Measurements from ENCODE around the gene PMEPA1.

PMEPA1 gene

GRCh38 chr20:57670288-57671071, 39.3 kb downstream of the PMEPA1 start:
- no peak for DNase-seq (ENCODE audit: low read depth, low spot score)
- Histone ChIP-seq H3K4me1 (ENCODE audit: insufficient read depth, insufficient read length) (peaks cover 17% of the 10 kb centered on the region), H3K36me3 (ENCODE audit: insufficient read depth, insufficient read length, low read length) (peaks cover 35% of the 10 kb centered on the region), H3K9me3 (ENCODE audit: insufficient read depth, low read length) (no peaks in the 10 kb centered on the region), H3K4me3 (ENCODE audit: insufficient read length, low read depth) (no peak overlapping the region), H3K9ac (ENCODE audit: insufficient read length, low read depth) (no peak overlapping the region), H3K27me3 (ENCODE audit: insufficient read depth, insufficient read length) (no peaks in the 10 kb centered on the region)
- TF ChIP-seq SUZ12 (IDR thresholded peaks at IDR 0.05; ENCODE audit: extremely low read depth, insufficient read depth, insufficient read length) (no peak), YY1 (IDR thresholded peaks at IDR 0.05; ENCODE audit: insufficient read depth, insufficient read length) (no peak), ZNF274 (IDR thresholded peaks at IDR 0.05; ENCODE audit: low read depth, low read length) (no peak)

- H3K27me3 ChIP-seq (ENCODE audit: insufficient read depth, insufficient read length): no peaks in the 10 kb centered on the region
- H3K36me3 ChIP-seq (ENCODE audit: insufficient read depth, insufficient read length, low read length): peaks cover 40% of the 10 kb centered on the region
- H3K4me1 ChIP-seq (ENCODE audit: insufficient read depth, insufficient read length): peaks cover 15% of the 10 kb centered on the region
- H3K9me3 ChIP-seq (ENCODE audit: insufficient read depth, low read length): no peaks in the 10 kb centered on the region
- no peak overlapping the region for H3K4me3 ChIP-seq (ENCODE audit: insufficient read length, low read depth)
- H3K9ac ChIP-seq (ENCODE audit: insufficient read length, low read depth): no peak overlapping the region
- TF ChIP-seq YY1 (IDR thresholded peaks at IDR 0.05; ENCODE audit: insufficient read depth, insufficient read length): no peak
- no peak for TF ChIP-seq ZNF274 (IDR thresholded peaks at IDR 0.05; ENCODE audit: low read depth, low read length)
- TF ChIP-seq SUZ12 (IDR thresholded peaks at IDR 0.05; ENCODE audit: extremely low read depth, insufficient read depth, insufficient read length): no peak
- no peak for DNase-seq (ENCODE audit: low read depth, low spot score)
Observed at GRCh38 chr20:57669632-57670031, 40.2 kb downstream of the PMEPA1 start.

- Histone ChIP-seq H3K27me3 (ENCODE audit: insufficient read depth, insufficient read length) (no peaks in the 10 kb centered on the region), H3K36me3 (ENCODE audit: insufficient read depth, insufficient read length, low read length) (peaks cover 41% of the 10 kb centered on the region), H3K4me1 (ENCODE audit: insufficient read depth, insufficient read length) (peaks cover 15% of the 10 kb centered on the region), H3K4me3 (ENCODE audit: insufficient read length, low read depth) (no peak overlapping the region), H3K9me3 (ENCODE audit: insufficient read depth, low read length) (no peaks in the 10 kb centered on the region), H3K9ac (ENCODE audit: insufficient read length, low read depth) (no peak overlapping the region)
- TF ChIP-seq YY1 (IDR thresholded peaks at IDR 0.05; ENCODE audit: insufficient read depth, insufficient read length) (no peak), ZNF274 (IDR thresholded peaks at IDR 0.05; ENCODE audit: low read depth, low read length) (no peak), SUZ12 (IDR thresholded peaks at IDR 0.05; ENCODE audit: extremely low read depth, insufficient read depth, insufficient read length) (no peak)
- DNase-seq (ENCODE audit: low read depth, low spot score): no peak
Observed at GRCh38 chr20:57667924-57668782, 41.7 kb downstream of the PMEPA1 start.

GRCh38 chr20:57667388-57667787, 42.4 kb downstream of the PMEPA1 start:
- Histone ChIP-seq H3K9ac (ENCODE audit: insufficient read length, low read depth) (no peak overlapping the region), H3K27me3 (ENCODE audit: insufficient read depth, insufficient read length) (no peaks in the 10 kb centered on the region), H3K4me3 (ENCODE audit: insufficient read length, low read depth) (no peak overlapping the region), H3K36me3 (ENCODE audit: insufficient read depth, insufficient read length, low read length) (peaks cover 37% of the 10 kb centered on the region), H3K4me1 (ENCODE audit: insufficient read depth, insufficient read length) (peaks cover 15% of the 10 kb centered on the region), H3K9me3 (ENCODE audit: insufficient read depth, low read length) (no peaks in the 10 kb centered on the region)
- TF ChIP-seq YY1 (IDR thresholded peaks at IDR 0.05; ENCODE audit: insufficient read depth, insufficient read length) (no peak), ZNF274 (IDR thresholded peaks at IDR 0.05; ENCODE audit: low read depth, low read length) (no peak), SUZ12 (IDR thresholded peaks at IDR 0.05; ENCODE audit: extremely low read depth, insufficient read depth, insufficient read length) (no peak)
- DNase-seq (ENCODE audit: low read depth, low spot score): no peak

- H3K27me3 ChIP-seq (ENCODE audit: insufficient read depth, insufficient read length): no peaks in the 10 kb centered on the region
- H3K9me3 ChIP-seq (ENCODE audit: insufficient read depth, low read length): no peaks in the 10 kb centered on the region
- H3K36me3 ChIP-seq (ENCODE audit: insufficient read depth, insufficient read length, low read length): peaks cover 38% of the 10 kb centered on the region
- no peak for DNase-seq (ENCODE audit: low read depth, low spot score)
- TF ChIP-seq YY1 (IDR thresholded peaks at IDR 0.05; ENCODE audit: insufficient read depth, insufficient read length) (no peak), ZNF274 (IDR thresholded peaks at IDR 0.05; ENCODE audit: low read depth, low read length) (no peak), SUZ12 (IDR thresholded peaks at IDR 0.05; ENCODE audit: extremely low read depth, insufficient read depth, insufficient read length) (no peak)
- no peak overlapping the region for H3K9ac ChIP-seq (ENCODE audit: insufficient read length, low read depth)
- H3K4me1 ChIP-seq (ENCODE audit: insufficient read depth, insufficient read length): peaks cover 20% of the 10 kb centered on the region
- H3K4me3 ChIP-seq (ENCODE audit: insufficient read length, low read depth): no peak overlapping the region
Observed at GRCh38 chr20:57666834-57667157, 43.0 kb downstream of the PMEPA1 start.

DNA sequence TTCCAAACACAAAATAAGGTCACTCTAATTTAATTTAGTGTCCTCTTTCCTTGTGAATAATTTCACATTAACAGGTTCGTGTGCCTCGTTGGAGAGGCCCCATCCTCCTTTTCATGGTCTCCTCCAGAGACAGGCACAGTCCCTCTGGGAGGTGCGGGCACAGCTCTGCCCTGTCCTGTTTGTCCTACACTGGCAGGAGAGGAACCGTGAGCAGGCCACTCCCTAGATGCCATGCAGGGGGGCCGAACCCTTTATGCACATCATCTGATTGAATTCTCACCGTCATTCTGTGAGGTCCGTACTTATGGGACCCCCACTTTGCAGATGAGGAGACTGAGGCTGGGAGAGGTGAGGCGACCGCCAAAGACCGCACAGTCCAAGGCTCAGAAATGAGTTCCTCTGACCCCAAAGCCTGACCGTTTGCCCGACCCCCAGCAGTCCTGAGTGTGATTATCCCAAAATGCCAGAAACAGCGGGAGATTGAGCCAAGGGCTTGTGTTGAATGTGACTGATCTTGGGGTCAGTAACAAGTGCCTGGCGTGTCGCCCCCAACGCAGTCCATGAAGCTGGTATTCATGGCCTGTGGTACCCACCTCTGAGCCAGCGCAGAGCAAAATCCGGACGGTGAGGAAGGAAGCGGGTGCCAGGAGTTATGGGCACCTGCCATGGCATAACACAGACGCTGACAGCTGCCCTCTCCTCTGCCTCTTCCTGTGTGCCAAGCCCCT, 43.5 kb downstream of the PMEPA1 start:
- Histone ChIP-seq H3K9me3 (ENCODE audit: insufficient read depth, low read length) (no peaks in the 10 kb centered on the region), H3K4me1 (ENCODE audit: insufficient read depth, insufficient read length) (peaks cover 22% of the 10 kb centered on the region), H3K27me3 (ENCODE audit: insufficient read depth, insufficient read length) (no peaks in the 10 kb centered on the region), H3K9ac (ENCODE audit: insufficient read length, low read depth) (no peak overlapping the region), H3K4me3 (ENCODE audit: insufficient read length, low read depth) (no peak overlapping the region), H3K36me3 (ENCODE audit: insufficient read depth, insufficient read length, low read length) (peaks cover 40% of the 10 kb centered on the region)
- no peak for TF ChIP-seq YY1 (IDR thresholded peaks at IDR 0.05; ENCODE audit: insufficient read depth, insufficient read length)
- no peak for TF ChIP-seq SUZ12 (IDR thresholded peaks at IDR 0.05; ENCODE audit: extremely low read depth, insufficient read depth, insufficient read length)
- DNase-seq (ENCODE audit: low read depth, low spot score): no peak

DNA sequence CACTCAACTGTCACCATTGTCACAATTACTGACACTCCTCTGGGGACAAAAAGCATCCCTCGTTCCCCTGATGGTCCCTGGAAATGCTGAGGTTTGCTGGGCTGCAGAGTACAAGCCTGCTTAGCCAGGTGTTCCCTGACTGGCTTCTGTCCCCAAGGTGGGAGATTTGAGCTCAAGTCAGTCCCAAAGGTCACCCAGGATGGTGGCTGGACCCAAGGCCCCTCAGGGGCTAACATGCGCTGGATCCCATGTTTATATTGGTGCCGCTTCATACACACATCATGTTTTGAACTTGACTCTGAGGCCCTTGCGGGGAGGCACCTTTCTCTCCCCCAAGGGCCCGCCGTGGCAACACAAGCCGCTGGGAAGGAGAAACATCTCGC, 44.2 kb downstream of the PMEPA1 start:
- Histone ChIP-seq H3K27me3 (ENCODE audit: insufficient read depth, insufficient read length) (no peaks in the 10 kb centered on the region), H3K4me1 (ENCODE audit: insufficient read depth, insufficient read length) (peaks cover 22% of the 10 kb centered on the region), H3K4me3 (ENCODE audit: insufficient read length, low read depth) (no peak overlapping the region), H3K9me3 (ENCODE audit: insufficient read depth, low read length) (no peaks in the 10 kb centered on the region), H3K36me3 (ENCODE audit: insufficient read depth, insufficient read length, low read length) (peaks cover 43% of the 10 kb centered on the region), H3K9ac (ENCODE audit: insufficient read length, low read depth) (no peak overlapping the region)
- no peak for DNase-seq (ENCODE audit: low read depth, low spot score)
- TF ChIP-seq YY1 (IDR thresholded peaks at IDR 0.05; ENCODE audit: insufficient read depth, insufficient read length) (no peak), ZNF274 (IDR thresholded peaks at IDR 0.05; ENCODE audit: low read depth, low read length) (no peak), SUZ12 (IDR thresholded peaks at IDR 0.05; ENCODE audit: extremely low read depth, insufficient read depth, insufficient read length) (no peak)

Data from NT2/D1 (cell line).